Cardiac septum (tissue), 1 donor: ENCODE measurements around the gene EEIG2. TPM values are rescaled to one million over a fixed set of nuclear protein-coding genes. Genes with fewer than 3 reads are reported as not detected.

Source experiments
- DNase-seq: peaks from one replicate; pipeline ENCODE4 v3.0.0-alpha.2; 2020; ENCODE audit warnings: low spot score
- intact Hi-C: fragments of 100-400 bp; cut with DNase I; formaldehyde crosslinking; loops from one replicate; pipeline ENCODE4 v1.14.0; 2022
- total RNA-seq: library from RNA; stranded (reverse); fragmentation: NEBNext Ultra II Directional; extraction: Animal tissue kit (Norgen Biotek cat#: 25700); gene quantifications from one replicate; pipeline ENCODE4 v1.2.1, GENCODE V29; 2021
- donor health status: DM: no; HTN: no; CAD: no.

EEIG2 gene
- total RNA-seq, 1 donor from 2014 or later, result 7.3 TPM

- intact Hi-C loops, result no loop called here
- DNase-seq, result no peak
These were observed 49.7 kb downstream of the EEIG2 start for GRCh38 chr1:108609483-108610049.

Other genes starting within 250 kb of the EEIG2 start
- not detected for gene NBPF6, start 109.8 kb upstream of the EEIG2 start, total RNA-seq
- gene HENMT1, start 101.0 kb downstream of the EEIG2 start, total RNA-seq, result 1.1 TPM
- 16.4 TPM for gene PRPF38B, start 132.2 kb downstream of the EEIG2 start, total RNA-seq
- gene FNDC7, start 152.8 kb downstream of the EEIG2 start, total RNA-seq, result not detected
- gene STXBP3, start 186.6 kb downstream of the EEIG2 start, total RNA-seq, result 30.3 TPM